Panc1 (cell line): ENCODE data around the gene SLC22A7. TPM values are rescaled to one million over a fixed set of nuclear protein-coding genes. Genes with fewer than 3 reads are reported as not detected.

Experiments used
- total RNA-seq: library from RNA; stranded (reverse); gene quantifications from one replicate; pipeline ENCODE4 v1.2.1, GENCODE V29; 2021; ENCODE audit not compliant: unreplicated experiment

Gene SLC22A7
- total RNA-seq, 1 experiment from 2014 or later, result not detected

Other genes with a start within 250 kb of the SLC22A7 start
- gene CUL7, start 244.4 kb upstream of the SLC22A7 start, total RNA-seq, result 32.1 TPM
- gene MRPL2, start 238.8 kb upstream of the SLC22A7 start, total RNA-seq, result 65.6 TPM
- 22.6 TPM for gene KLC4, start 238.6 kb upstream of the SLC22A7 start, total RNA-seq
- 240 TPM for gene PTK7, start 221.9 kb upstream of the SLC22A7 start, total RNA-seq
- 48.9 TPM for gene SRF, start 127.0 kb upstream of the SLC22A7 start, total RNA-seq
- 54.3 TPM for gene CUL9, start 116.1 kb upstream of the SLC22A7 start, total RNA-seq
- gene DNPH1, start 68.8 kb upstream of the SLC22A7 start, total RNA-seq, result 67.3 TPM
- gene TTBK1, start 54.8 kb upstream of the SLC22A7 start, total RNA-seq, result 0.10 TPM
- gene CRIP3, start 10.6 kb downstream of the SLC22A7 start, total RNA-seq, result 0.64 TPM
- 28.0 TPM for gene ZNF318, start 71.4 kb downstream of the SLC22A7 start, total RNA-seq
- gene ABCC10, start 129.3 kb downstream of the SLC22A7 start, total RNA-seq, result 52.7 TPM
- gene DLK2, start 157.3 kb downstream of the SLC22A7 start, total RNA-seq, result 19.1 TPM
- gene TJAP1, start 179.3 kb downstream of the SLC22A7 start, total RNA-seq, result 42.7 TPM
- gene LRRC73, start 212.1 kb downstream of the SLC22A7 start, total RNA-seq, result 2.9 TPM
- 81.8 TPM for gene YIPF3, start 218.7 kb downstream of the SLC22A7 start, total RNA-seq
- gene POLR1C, start 218.8 kb downstream of the SLC22A7 start, total RNA-seq, result 65.1 TPM